Activated CD4-positive, CD25-positive, alpha-beta regulatory T cell treated with anti-CD3 and anti-CD28 coated beads, Interleukin-2, amount 50 U/mL, for 24 hours (primary cell): Measurements from ENCODE around the gene TSPAN3.

Experiments
- ATAC-seq, 2 donors: fragments of 150-1000 bp; cut with Tn5 transposase; one replicate each; pipeline ENCODE4 v1.10.0; 2021; ENCODE audit warnings: mild to moderate bottlenecking in 1 of 2, moderate library complexity in 1 of 2

Gene TSPAN3

GRCh38 chr15:77070495-77071304, at the start of gene TSPAN3:
Gene TSPAN3, minus strand, starts transcription at chr15:77071109. Its CDS starts 155 bp downstream, at chr15:77070954.
- ATAC-seq: peak; percentile 99 to 100

GRCh38 chr15:77120576-77120975, 49.7 kb upstream of the TSPAN3 start:
- ATAC-seq: no peak

- ATAC-seq: no peak
These were observed 48.5 kb upstream of the TSPAN3 start for GRCh38 chr15:77119446-77119845.

- ATAC-seq: peak in 1 of 2 donors; percentile 20
These were observed 48.0 kb upstream of the TSPAN3 start for GRCh38 chr15:77118882-77119321.

- no peak for ATAC-seq
These were observed 44.3 kb upstream of the TSPAN3 start for GRCh38 chr15:77115179-77115578.

GRCh38 chr15:77112838-77113504, 42.1 kb upstream of the TSPAN3 start:
- ATAC-seq: no peak

GRCh38 chr15:77111789-77112188, 40.9 kb upstream of the TSPAN3 start:
- ATAC-seq: no peak

GRCh38 chr15:77107531-77108355, 36.8 kb upstream of the TSPAN3 start:
- ATAC-seq: peak in 1 of 2 donors; percentile 30

GRCh38 chr15:77107068-77107467, 36.2 kb upstream of the TSPAN3 start:
- ATAC-seq: no peak

GRCh38 chr15:77104155-77104554, 33.2 kb upstream of the TSPAN3 start:
- ATAC-seq: no peak

- ATAC-seq: no peak
These were observed 29.0 kb upstream of the TSPAN3 start for GRCh38 chr15:77099741-77100463.

GRCh38 chr15:77098572-77098971, 27.7 kb upstream of the TSPAN3 start:
- no peak for ATAC-seq

GRCh38 chr15:77097921-77098320, 27.0 kb upstream of the TSPAN3 start:
- no peak for ATAC-seq

- no peak for ATAC-seq
These were observed 26.4 kb upstream of the TSPAN3 start for GRCh38 chr15:77097248-77097721.

GRCh38 chr15:77096541-77096940, 25.6 kb upstream of the TSPAN3 start:
- ATAC-seq: no peak

GRCh38 chr15:77096138-77096537, 25.2 kb upstream of the TSPAN3 start:
- no peak for ATAC-seq

GRCh38 chr15:77094397-77095030, 23.6 kb upstream of the TSPAN3 start:
- ATAC-seq: no peak

- no peak for ATAC-seq
These were observed 22.5 kb upstream of the TSPAN3 start for GRCh38 chr15:77093436-77093835.

- no peak for ATAC-seq
These were observed 20.2 kb upstream of the TSPAN3 start for GRCh38 chr15:77091097-77091496.

GRCh38 chr15:77087213-77087612, 16.3 kb upstream of the TSPAN3 start:
- ATAC-seq: no peak

- peak; percentile 44 to 57 for ATAC-seq
These were observed 14.4 kb upstream of the TSPAN3 start for GRCh38 chr15:77085297-77085696.

GRCh38 chr15:77084436-77084835, 13.5 kb upstream of the TSPAN3 start:
- ATAC-seq: no peak
